ENCODE measurements around the gene TSHZ3.

- TF ChIP-seq CTCF (conservative IDR thresholded peaks at IDR 0.05; ENCODE audit: low read depth, low read length) (no peak), EZH2 (IDR thresholded peaks at IDR 0.05; ENCODE audit: borderline replicate concordance, low read depth, low read length, poor library complexity, severe bottlenecking) (no peak)
These were observed 927 bp upstream of the TSHZ3 start for GRCh38 chr19:31350033-31350692.
